Esophagus muscularis mucosa (tissue), 4 donors: ENCODE data around the gene ATP2B2.

Experiments
- CTCF ChIP-seq, 3 experiments: fragments of 200-600 bp in 2 of 3; fragments of 450-650 bp in 1 of 3; sonication (generic) in 2 of 3; IDR thresholded peaks; one replicate each; pipeline ENCODE4 v1.5.1; 2017 to 2019; ENCODE audit warnings: antibody characterized with exemption in 3 of 3, mild to moderate bottlenecking in 2 of 3, moderate library complexity in 1 of 3
- EP300 ChIP-seq: sonication (generic); formaldehyde crosslinking; IDR thresholded peaks from one replicate; pipeline ENCODE4 v1.6.1; 2017; ENCODE audit warnings: antibody characterized with exemption
- POLR2A ChIP-seq: fragments of 450-650 bp; IDR thresholded peaks from one replicate; pipeline ENCODE4 v1.6.1; 2017; ENCODE audit warnings: antibody characterized with exemption, moderate library complexity, mild to moderate bottlenecking, low read depth
- POLR2AphosphoS5 ChIP-seq, 2 donors: sonication (generic); formaldehyde crosslinking; IDR thresholded peaks; one replicate each; pipeline ENCODE4 v1.6.1; 2017; ENCODE audit warnings: antibody characterized with exemption in 2 of 2

DNA sequence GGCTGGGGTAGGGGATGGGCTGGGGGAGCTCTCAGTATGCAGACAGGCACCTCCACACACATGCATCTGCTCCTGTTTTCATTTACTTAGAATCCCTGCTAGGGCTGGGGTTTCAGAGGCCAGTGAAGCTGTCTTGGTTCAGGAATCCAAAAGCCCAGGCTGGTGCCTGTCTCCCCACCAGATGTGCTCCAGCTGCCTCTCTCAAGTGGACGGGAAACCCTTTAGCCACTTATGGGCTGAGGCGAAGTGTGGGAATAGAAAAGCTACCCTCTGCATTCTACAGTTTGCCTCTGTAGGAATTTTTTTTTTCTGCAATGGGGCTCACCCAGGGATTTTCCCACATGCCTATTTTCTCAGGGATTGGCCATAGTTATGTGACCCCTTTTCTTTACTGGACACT is 72.5 kb downstream of the ATP2B2 start:
- TF ChIP-seq CTCF (IDR thresholded peaks at IDR 0.05): no peak
- no peak for TF ChIP-seq POLR2AphosphoS5 (IDR thresholded peaks at IDR 0.05)
- no peak for TF ChIP-seq POLR2A
- TF ChIP-seq EP300: no peak
